MM.1S (cell line): Measurements from ENCODE around the gene CCDC194.
"Not testable (repeated sequence)": the region's sequence is repeated elsewhere in the genome, so short reads cannot be mapped to it uniquely, and the experiment has no call there.

Source experiments
- DNase-seq: peaks from one replicate; pipeline ENCODE4 v3.0.0-alpha.2; 2015
- H2AFZ ChIP-seq: fragments of 300-600 bp; sonication (generic); 2 replicates; pipeline ENCODE4 v1.6.0; 2016; ENCODE audit warnings: antibody characterized with exemption, low read length
- H3F3A ChIP-seq: fragments of 300-600 bp; sonication (generic); 2 replicates; pipeline ENCODE4 v1.6.1; 2016; ENCODE audit warnings: mild to moderate bottlenecking, antibody characterized with exemption, low read length, moderate library complexity, mixed read lengths; ENCODE audit not compliant: insufficient read depth
- H3K27ac ChIP-seq: fragments of 300-600 bp; sonication (generic); 2 replicates; pipeline ENCODE4 v1.5.1; 2016; ENCODE audit warnings: mild to moderate bottlenecking, low read length
- H3K27me3 ChIP-seq: fragments of 300-600 bp; sonication (generic); replicated peaks from 2 replicates; pipeline ENCODE4 v1.6.0; 2016; ENCODE audit warnings: low read length; ENCODE audit not compliant: insufficient read depth
- H3K36me3 ChIP-seq: fragments of 300-600 bp; sonication (generic); replicated peaks from 2 replicates; pipeline ENCODE4 v1.6.1; 2016; ENCODE audit warnings: mild to moderate bottlenecking, low read length, mixed read lengths; ENCODE audit not compliant: insufficient read depth
- H3K4me1 ChIP-seq: fragments of 300-600 bp; sonication (generic); 2 replicates; pipeline ENCODE4 v1.6.1; 2016; ENCODE audit warnings: low read length, mixed read lengths
- H3K4me2 ChIP-seq: fragments of 300-600 bp; sonication (generic); 2 replicates; pipeline ENCODE4 v1.6.0; 2016; ENCODE audit warnings: low read depth, low read length
- H3K4me3 ChIP-seq: fragments of 300-600 bp; sonication (generic); 2 replicates; pipeline ENCODE4 v1.5.1; 2016; ENCODE audit warnings: low read length, mixed read lengths
- H3K79me2 ChIP-seq: fragments of 300-600 bp; sonication (generic); 2 replicates; pipeline ENCODE4 v1.6.1; 2016; ENCODE audit warnings: mixed run types, low read length, mixed read lengths
- H3K9ac ChIP-seq: fragments of 300-600 bp; sonication (generic); 2 replicates; pipeline ENCODE4 v1.6.1; 2016; ENCODE audit warnings: low read length, mixed read lengths
- H3K9me2 ChIP-seq: fragments of 300-600 bp; sonication (generic); replicated peaks from 2 replicates; pipeline ENCODE4 v1.6.1; 2016; ENCODE audit warnings: mild to moderate bottlenecking, low read length, mixed read lengths; ENCODE audit not compliant: insufficient read depth
- H3K9me3 ChIP-seq: fragments of 300-600 bp; sonication (generic); replicated peaks from 2 replicates; pipeline ENCODE4 v1.6.1; 2016; ENCODE audit warnings: mild to moderate bottlenecking, low read length, mixed read lengths; ENCODE audit not compliant: insufficient read depth
- H4K20me1 ChIP-seq: fragments of 300-600 bp; sonication (generic); 2 replicates; pipeline ENCODE4 v1.6.1; 2016; ENCODE audit warnings: mild to moderate bottlenecking, low read length, moderate library complexity, mixed read lengths; ENCODE audit not compliant: insufficient read depth
- CTCF ChIP-seq: fragments of 300-600 bp; sonication (generic); IDR thresholded peaks from 2 replicates; pipeline ENCODE4 v1.5.1; 2016; ENCODE audit warnings: antibody characterized with exemption, low read length, mixed read lengths
- EZH2 ChIP-seq: fragments of 300-600 bp; sonication (generic); optimal IDR thresholded peaks from 2 replicates; pipeline ENCODE3; 2017; ENCODE audit warnings: low read depth, mild to moderate bottlenecking, antibody characterized with exemption, low read length, mixed read lengths
- EZH2phosphoT487 ChIP-seq: fragments of 300-600 bp; sonication (generic); IDR thresholded peaks from 2 replicates; pipeline ENCODE4 v1.6.1; 2018; ENCODE audit warnings: antibody characterized with exemption, low read length

The CCDC194 gene

GRCh38 chr19:17376935-17377600, 16.9 kb downstream of the CCDC194 start, which contains the start of gene PLVAP:
PLVAP (minus strand) TSS chr19:17377342; CDS start chr19:17377288, 54 bp downstream.
- Histone ChIP-seq H3K9ac (no peak within 1 kb of the TSS), H3K27ac (no peak within 1 kb of the TSS), H3K9me2 (no peaks in the 10 kb centered on the region), H3K4me2 (no peak within 1 kb of the TSS), H3F3A (peaks cover 12% of the 10 kb centered on the region; the same call in 1 of the 2 replicates), H3K27me3 (no peaks in the 10 kb centered on the region), H3K36me3 (no peaks in the 10 kb centered on the region), H4K20me1 (no peaks in the 10 kb centered on the region), H2AFZ (no peak within 1 kb of the TSS), H3K4me1 (peaks cover 25% of the 10 kb centered on the region), H3K9me3 (no peaks in the 10 kb centered on the region), H3K79me2 (no peaks in the 10 kb centered on the region), H3K4me3 (no peak within 1 kb of the TSS)
- DNase-seq: no peak
- TF ChIP-seq EZH2phosphoT487: no peak
- no peak for TF ChIP-seq CTCF
- no peak for TF ChIP-seq EZH2

- H3K4me2 ChIP-seq: peak overlapping the region; percentile 54
- no peaks in the 10 kb centered on the region for H3K79me2 ChIP-seq
- H3K9ac ChIP-seq: 0 out of 2 replicates have a peak overlapping the region, but pooled peaks have one; percentile 5
- TF ChIP-seq EZH2phosphoT487: no peak
- no peak for TF ChIP-seq EZH2
- H3K4me1 ChIP-seq: peaks cover 29% of the 10 kb centered on the region
- H4K20me1 ChIP-seq: no peaks in the 10 kb centered on the region
- no peaks in the 10 kb centered on the region for H3K27me3 ChIP-seq
- peak overlapping the region; percentile 51 for H2AFZ ChIP-seq
- H3K9me2 ChIP-seq: no peaks in the 10 kb centered on the region
- no peaks in the 10 kb centered on the region for H3K9me3 ChIP-seq
- H3F3A ChIP-seq: peaks cover 30% of the 10 kb centered on the region
- no peaks in the 10 kb centered on the region for H3K36me3 ChIP-seq
- peak overlapping the region; percentile 70 for H3K27ac ChIP-seq
- H3K4me3 ChIP-seq: no peak overlapping the region; the same call in 1 of the 2 replicates
- DNase-seq: peak; percentile 58
Measured at GRCh38 chr19:17370026-17370587, 23.9 kb downstream of the CCDC194 start.

GRCh38 chr19:17365361-17365760, 28.6 kb downstream of the CCDC194 start:
- Histone ChIP-seq H4K20me1 (no peaks in the 10 kb centered on the region), H2AFZ (no peak overlapping the region), H3K9me2 (no peaks in the 10 kb centered on the region), H3K27me3 (0 out of 2 replicates have a peak, but pooled peaks cover 4% of the 10 kb centered on the region), H3K9ac (no peak overlapping the region), H3K4me2 (no peak overlapping the region), H3K4me3 (no peak overlapping the region), H3K27ac (no peak overlapping the region), H3K4me1 (peaks cover 5% of the 10 kb centered on the region), H3K36me3 (no peaks in the 10 kb centered on the region), H3K9me3 (no peaks in the 10 kb centered on the region), H3K79me2 (no peaks in the 10 kb centered on the region), H3F3A (peaks cover 10% of the 10 kb centered on the region)
- TF ChIP-seq EZH2 (no peak), EZH2phosphoT487 (no peak), CTCF (no peak)
- DNase-seq: no peak

GRCh38 chr19:17363852-17364605, 30.0 kb downstream of the CCDC194 start:
- H3K27ac ChIP-seq, DNase-seq, H3K79me2 ChIP-seq, H3K9me2 ChIP-seq, H3K27me3 ChIP-seq, H4K20me1 ChIP-seq, H2AFZ ChIP-seq, H3K4me1 ChIP-seq, H3K9me3 ChIP-seq, H3K4me2 ChIP-seq, H3K36me3 ChIP-seq, H3K9ac ChIP-seq, H3F3A ChIP-seq, H3K4me3 ChIP-seq: not testable (repeated sequence)
